PC-9 (cell line): ENCODE data around the gene ARHGEF6. TPM values are rescaled to one million over a fixed set of nuclear protein-coding genes. Genes with fewer than 3 reads are reported as not detected.

Experiments
- BruUV-seq: library from RNA; stranded (reverse); fragments of 400-500 nt; replicated peaks from 2 replicates; lab custom pipeline; 2021; lab: Mats Ljungman, UMichigan
- CTCF ChIA-PET: fragments of 300-600 bp; sonication (Branson Sonifier 250); formaldehyde crosslinking; loops from one replicate; lab custom pipeline; 2022; ENCODE audit warnings: antibody characterized with exemption; lab: Charles Lee
- POLR2A ChIA-PET: fragments of 300-600 bp; sonication (Branson Sonifier 250); formaldehyde crosslinking; loops from one replicate; lab custom pipeline; 2022; ENCODE audit warnings: antibody characterized with exemption; ENCODE audit not compliant: unreplicated experiment; lab: Charles Lee
- DNase-seq, 2 experiments: peaks; one replicate each; pipeline versions ENCODE4 v3.0.0 to v3.0.0-alpha.2; 2015 to 2022; ENCODE audit warnings: mixed read lengths in 1 of 2
- H2AFZ ChIP-seq: fragments of 200-600 bp; sonication (generic); 2 replicates; pipeline ENCODE4 v1.8.1; 2017; ENCODE audit warnings: antibody characterized with exemption
- H3F3A ChIP-seq: fragments of 200-600 bp; sonication (generic); 2 replicates; pipeline ENCODE4 v1.8.1; 2017; ENCODE audit warnings: antibody characterized with exemption, mild to moderate bottlenecking, low read depth; ENCODE audit not compliant: insufficient read depth
- H3K27ac ChIP-seq: fragments of 200-600 bp; sonication (generic); 2 replicates; pipeline ENCODE4 v1.6.1; 2016; ENCODE audit warnings: mixed run types
- H3K27me3 ChIP-seq: fragments of 200-600 bp; sonication (generic); 2 replicates; pipeline ENCODE4 v1.6.1; 2016; ENCODE audit warnings: low read depth, mixed run types; ENCODE audit not compliant: insufficient read depth
- H3K36me3 ChIP-seq: fragments of 200-600 bp; sonication (generic); 2 replicates; pipeline ENCODE4 v1.6.1; 2016; ENCODE audit warnings: low read depth, mixed run types
- H3K4me1 ChIP-seq: fragments of 200-600 bp; sonication (generic); replicated peaks from 2 replicates; pipeline ENCODE4 v1.6.1; 2016; ENCODE audit warnings: mixed run types; ENCODE audit not compliant: insufficient read depth
- H3K4me2 ChIP-seq: fragments of 200-600 bp; sonication (generic); 2 replicates; pipeline ENCODE4 v1.6.1; 2017; ENCODE audit warnings: mixed run types
- H3K4me3 ChIP-seq: fragments of 200-600 bp; sonication (generic); 2 replicates; pipeline ENCODE4 v1.6.1; 2016; ENCODE audit warnings: mixed run types
- H3K79me2 ChIP-seq: fragments of 200-600 bp; sonication (generic); 2 replicates; pipeline ENCODE4 v1.6.1; 2017; ENCODE audit warnings: low read depth, mixed run types
- H3K9me2 ChIP-seq: fragments of 200-600 bp; sonication (generic); 2 replicates; pipeline ENCODE4 v1.8.1; 2017; ENCODE audit warnings: mild to moderate bottlenecking; ENCODE audit not compliant: insufficient read depth
- H3K9me3 ChIP-seq: fragments of 200-600 bp; sonication (generic); 2 replicates; pipeline ENCODE4 v1.8.1; 2016; ENCODE audit warnings: low read depth; ENCODE audit not compliant: insufficient read depth
- H4K20me1 ChIP-seq: fragments of 200-600 bp; sonication (generic); 2 replicates; pipeline ENCODE4 v1.8.1; 2017; ENCODE audit not compliant: insufficient read depth
- EZH2 ChIP-seq: fragments of 200-600 bp; sonication (generic); IDR thresholded peaks from 2 replicates; pipeline ENCODE4 v1.8.0; 2017; ENCODE audit warnings: antibody characterized with exemption, low read depth
- intact Hi-C: fragments of 100-400 bp; cut with micrococcal nuclease; formaldehyde crosslinking; loops from one replicate; pipeline ENCODE4 v1.10.0; 2022; ENCODE audit not compliant: unreplicated experiment
- total RNA-seq: library from RNA; stranded (reverse); gene quantifications from 2 replicates; pipeline ENCODE4 v1.2.3, GENCODE V29; 2021
- TF ChIP-seq, protein P1 (sequence below): fragments of 200-600 bp; sonication (generic); conservative IDR thresholded peaks from 2 replicates; pipeline ENCODE4 v1.6.1; 2017; ENCODE audit warnings: mixed run types, antibody characterized with exemption, mild to moderate bottlenecking, moderate library complexity

The ARHGEF6 gene
- total RNA-seq, 1 experiment from 2014 or later = 0.09 TPM

DNA sequence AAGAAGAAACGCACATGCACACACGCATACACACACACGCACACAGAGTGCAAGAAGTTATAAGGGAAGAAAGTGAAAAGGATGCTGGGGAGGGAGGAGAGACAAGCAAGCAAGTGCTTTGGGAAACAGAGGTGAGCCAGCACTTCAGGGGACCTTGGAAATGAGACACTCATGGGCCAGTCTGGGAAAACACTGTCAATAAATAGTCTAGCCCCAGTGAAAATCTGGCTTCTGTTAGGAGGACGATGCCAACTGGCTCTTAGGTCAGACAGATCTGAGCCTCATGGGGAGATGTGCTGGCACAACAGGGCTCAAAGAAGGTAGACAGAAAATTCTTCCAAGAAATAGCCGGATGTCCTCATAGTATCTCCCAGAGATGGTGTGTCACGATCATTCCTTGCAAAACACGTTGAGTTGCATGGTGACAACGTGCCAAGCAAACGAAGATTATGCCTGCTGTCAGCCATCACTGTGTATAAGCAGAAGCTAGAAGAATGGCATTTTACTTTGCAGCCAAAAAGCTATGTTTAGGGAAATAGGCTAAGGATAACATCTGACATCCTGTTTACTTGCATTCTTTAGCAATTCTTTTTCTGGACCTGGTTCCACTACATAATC, 557 bp upstream of the ARHGEF6 start:
- DNase-seq = peak in 1 of 2 experiments; percentile 72
- Histone ChIP-seq H3K4me2 (no peak overlapping the region), H2AFZ (no peak overlapping the region), H3K9me2 (no peaks in the 10 kb centered on the region), H3F3A (peaks cover 13% of the 10 kb centered on the region; the same call in 1 of the 2 replicates), H3K4me1 (peaks cover 39% of the 10 kb centered on the region), H4K20me1 (no peaks in the 10 kb centered on the region), H3K9me3 (no peaks in the 10 kb centered on the region; the same call in 1 of the 2 replicates), H3K36me3 (no peaks in the 10 kb centered on the region), H3K79me2 (no peaks in the 10 kb centered on the region), H3K27ac (no peak overlapping the region), H3K4me3 (no peak overlapping the region), H3K27me3 (no peaks in the 10 kb centered on the region)
- CTCF ChIA-PET = no interaction called here
- intact Hi-C loops = no loop called here
- POLR2A ChIA-PET = interaction anchor here (0.5 kb wide), 1 partner anchor 612 kb away, joined by 7 read pairs; no protein-coding TSS in a partner anchor
- BruUV-seq = no TSS peak
- TF ChIP-seq, protein P1, sequence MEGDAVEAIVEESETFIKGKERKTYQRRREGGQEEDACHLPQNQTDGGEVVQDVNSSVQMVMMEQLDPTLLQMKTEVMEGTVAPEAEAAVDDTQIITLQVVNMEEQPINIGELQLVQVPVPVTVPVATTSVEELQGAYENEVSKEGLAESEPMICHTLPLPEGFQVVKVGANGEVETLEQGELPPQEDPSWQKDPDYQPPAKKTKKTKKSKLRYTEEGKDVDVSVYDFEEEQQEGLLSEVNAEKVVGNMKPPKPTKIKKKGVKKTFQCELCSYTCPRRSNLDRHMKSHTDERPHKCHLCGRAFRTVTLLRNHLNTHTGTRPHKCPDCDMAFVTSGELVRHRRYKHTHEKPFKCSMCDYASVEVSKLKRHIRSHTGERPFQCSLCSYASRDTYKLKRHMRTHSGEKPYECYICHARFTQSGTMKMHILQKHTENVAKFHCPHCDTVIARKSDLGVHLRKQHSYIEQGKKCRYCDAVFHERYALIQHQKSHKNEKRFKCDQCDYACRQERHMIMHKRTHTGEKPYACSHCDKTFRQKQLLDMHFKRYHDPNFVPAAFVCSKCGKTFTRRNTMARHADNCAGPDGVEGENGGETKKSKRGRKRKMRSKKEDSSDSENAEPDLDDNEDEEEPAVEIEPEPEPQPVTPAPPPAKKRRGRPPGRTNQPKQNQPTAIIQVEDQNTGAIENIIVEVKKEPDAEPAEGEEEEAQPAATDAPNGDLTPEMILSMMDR = no peak
- no peak for TF ChIP-seq EZH2

DNA sequence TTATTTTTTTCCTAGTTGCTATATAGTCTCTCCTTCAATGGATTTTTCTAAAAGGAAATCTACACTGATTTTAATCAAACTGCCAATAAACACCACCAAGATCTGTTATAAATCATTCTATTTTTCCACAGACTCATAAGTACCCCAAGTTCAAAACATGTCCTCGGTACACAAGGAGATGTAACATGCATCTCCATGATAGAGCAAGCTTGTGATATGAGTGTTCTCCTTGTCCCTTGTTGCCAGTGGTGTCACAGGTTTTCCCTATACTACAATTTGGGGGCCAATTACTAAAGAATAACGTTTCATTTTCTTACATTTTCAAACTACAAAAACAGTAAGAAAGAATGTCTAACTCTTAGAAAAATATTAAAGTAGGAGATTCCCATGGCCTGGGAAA, 491 bp downstream of the ARHGEF6 start:
- peaks cover 13% of the 10 kb centered on the region; the same call in 1 of the 2 replicates for H3F3A ChIP-seq
- no TSS peak for BruUV-seq
- CTCF ChIA-PET = no interaction called here
- no peak for DNase-seq
- H2AFZ ChIP-seq = no peak overlapping the region
- intact Hi-C loops = no loop called here
- no peaks in the 10 kb centered on the region for H3K36me3 ChIP-seq
- no peak overlapping the region for H3K27ac ChIP-seq
- H3K4me3 ChIP-seq = no peak overlapping the region
- H3K4me1 ChIP-seq = peaks cover 39% of the 10 kb centered on the region
- no peak for TF ChIP-seq EZH2
- H3K9me2 ChIP-seq = no peaks in the 10 kb centered on the region
- POLR2A ChIA-PET = no interaction called here
- no peak overlapping the region for H3K4me2 ChIP-seq
- H4K20me1 ChIP-seq = no peaks in the 10 kb centered on the region
- no peaks in the 10 kb centered on the region; the same call in 1 of the 2 replicates for H3K9me3 ChIP-seq
- no peaks in the 10 kb centered on the region for H3K79me2 ChIP-seq
- H3K27me3 ChIP-seq = no peaks in the 10 kb centered on the region

DNA sequence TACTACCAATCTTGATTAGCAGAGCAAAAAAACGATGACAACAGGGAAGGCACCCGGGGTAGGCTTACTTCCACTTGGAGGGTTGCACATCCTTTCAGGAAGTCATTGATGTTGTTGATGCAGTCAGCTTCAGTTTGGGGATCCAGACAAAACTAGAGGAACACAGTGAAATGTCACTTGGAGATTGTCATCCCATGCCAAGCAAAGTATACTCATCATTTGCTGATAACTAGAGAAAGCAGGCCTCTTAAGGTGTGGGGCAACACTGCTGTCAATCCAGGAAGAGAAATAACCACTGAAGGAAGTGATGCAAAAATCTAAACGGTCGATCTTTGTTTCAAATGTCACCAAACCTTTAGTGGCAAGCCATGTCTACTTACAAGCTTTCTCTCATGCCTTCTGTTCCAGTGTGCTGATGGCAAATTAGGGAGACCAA, 1.4 kb downstream of the ARHGEF6 start:
- Histone ChIP-seq H3K27ac (no peak overlapping the region), H3K79me2 (no peaks in the 10 kb centered on the region), H2AFZ (no peak overlapping the region), H3K36me3 (no peaks in the 10 kb centered on the region), H3K4me3 (no peak overlapping the region), H3K9me3 (no peaks in the 10 kb centered on the region), H3K4me1 (peaks cover 37% of the 10 kb centered on the region), H3F3A (peaks cover 13% of the 10 kb centered on the region; the same call in 1 of the 2 replicates), H4K20me1 (no peaks in the 10 kb centered on the region), H3K4me2 (no peak overlapping the region), H3K9me2 (no peaks in the 10 kb centered on the region), H3K27me3 (no peaks in the 10 kb centered on the region)
- intact Hi-C loops = no loop called here
- TF ChIP-seq, protein P1 = no peak
- TF ChIP-seq EZH2 = no peak
- BruUV-seq = no TSS peak
- POLR2A ChIA-PET = no interaction called here
- CTCF ChIA-PET = no interaction called here
- DNase-seq = no peak
